ENCODE results near the gene KLF13. TPM values are rescaled to one million over a fixed set of nuclear protein-coding genes. Genes with fewer than 3 reads are reported as not detected.

The KLF13 gene
- total and polyA plus RNA-seq, 10 of the 15 experiments (the other 5 are each of a cell fraction or from before 2014, with no cell fraction given), result 20.3 to 109 (median 51.4) TPM

DNA sequence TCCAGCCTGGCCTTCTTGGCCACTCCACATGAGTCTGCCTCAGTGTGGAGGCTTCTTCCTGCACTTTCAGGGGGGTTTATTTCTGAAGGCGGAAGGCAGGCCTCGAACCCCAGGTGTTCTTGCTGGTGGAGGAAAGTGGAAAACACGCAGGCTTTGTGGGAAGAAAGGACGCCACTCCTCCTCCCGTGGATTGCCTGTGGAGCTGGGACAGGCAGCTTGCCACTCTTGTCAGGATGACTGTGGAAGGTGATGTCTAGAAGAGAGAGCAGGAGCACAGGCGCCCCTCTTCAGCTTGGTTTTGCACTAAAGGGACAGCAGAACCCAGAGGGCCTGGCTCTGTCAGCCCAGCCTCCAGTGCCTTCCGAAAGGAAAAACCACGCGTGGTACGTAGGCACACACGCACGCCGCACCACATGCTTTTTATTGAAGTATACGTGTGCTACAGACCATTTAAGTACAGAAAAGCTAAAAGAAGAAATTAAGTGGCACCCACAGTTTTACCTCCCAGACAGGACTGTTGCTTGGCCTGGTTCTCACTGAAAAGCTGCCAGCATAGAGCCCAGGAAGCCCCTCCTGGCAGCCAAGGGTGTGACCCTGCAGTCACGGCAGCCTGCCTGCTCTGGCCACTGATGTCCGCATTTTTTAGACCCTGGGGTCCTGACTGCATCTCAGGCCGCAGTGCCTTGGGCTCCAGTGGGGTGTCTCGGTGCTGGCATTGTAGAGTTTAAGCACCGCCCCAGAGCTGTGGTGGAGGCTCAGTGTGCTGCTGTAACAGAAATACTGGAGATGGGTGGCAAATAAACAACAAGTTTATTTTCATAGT is 21.6 kb downstream of the KLF13 start (continued):
- TF ChIP-seq ZBTB11 (CRISPR knock-in tag; IDR thresholded peaks at IDR 0.05) (no peak), CUX1 (IDR thresholded peaks at IDR 0.05; ENCODE audit: insufficient replicate concordance, low read depth, low read length) (no peak), EP300 (IDR thresholded peaks at IDR 0.05; ENCODE audit: borderline replicate concordance in 1 of 2, control insufficient read depth in 1 of 2, low read depth in 2 of 2, low read length in 2 of 2) (no peak)
